H9 (cell line): ENCODE measurements around the gene CALR3. TPM values are rescaled to one million over a fixed set of nuclear protein-coding genes. Genes with fewer than 3 reads are reported as not detected.

Source experiments
- DNase-seq: peaks from one replicate; pipeline ENCODE4 v3.0.0-alpha.2; 2017
- H2AFZ ChIP-seq: one replicate; pipeline ENCODE4 v1.6.1; 2013; ENCODE audit warnings: mild to moderate bottlenecking, low read length, control low read depth, moderate library complexity
- H2AK5ac ChIP-seq: 2 replicates; pipeline ENCODE4 v1.6.1; 2013; ENCODE audit warnings: low read length, control low read depth, mixed read lengths; ENCODE audit not compliant: insufficient read length
- H2BK120ac ChIP-seq: one replicate; pipeline ENCODE4 v1.6.1; 2013; ENCODE audit warnings: low read depth, mild to moderate bottlenecking, low read length, control low read depth, inconsistent platforms; ENCODE audit not compliant: poor library complexity, severe bottlenecking
- H2BK12ac ChIP-seq: 2 replicates; pipeline ENCODE4 v1.6.1; 2013; ENCODE audit warnings: low read length, control low read depth, mixed read lengths, low read depth; ENCODE audit not compliant: insufficient read length
- H2BK15ac ChIP-seq: 2 replicates; pipeline ENCODE4 v1.6.1; 2013; ENCODE audit warnings: low read depth, low read length, control low read depth
- H2BK20ac ChIP-seq: one replicate; pipeline ENCODE4 v1.6.1; 2013; ENCODE audit warnings: low read depth, mild to moderate bottlenecking, low read length, control low read depth, inconsistent platforms; ENCODE audit not compliant: poor library complexity, severe bottlenecking
- H2BK5ac ChIP-seq: 2 replicates; pipeline ENCODE4 v1.6.1; 2013; ENCODE audit warnings: low read length, control low read depth, mixed read lengths; ENCODE audit not compliant: insufficient read length
- H3K14ac ChIP-seq: 2 replicates; pipeline ENCODE4 v1.6.1; 2013; ENCODE audit warnings: low read length, control low read depth; ENCODE audit not compliant: insufficient read depth
- H3K18ac ChIP-seq: 2 replicates; pipeline ENCODE4 v1.6.1; 2013; ENCODE audit warnings: low read depth, mild to moderate bottlenecking, mixed read lengths, low read length, control low read depth; ENCODE audit not compliant: insufficient read length
- H3K23ac ChIP-seq: 2 replicates; pipeline ENCODE4 v1.6.1; 2013; ENCODE audit warnings: low read length, control low read depth, mixed read lengths, low read depth; ENCODE audit not compliant: insufficient read length
- H3K23me2 ChIP-seq: 2 replicates; pipeline ENCODE4 v1.6.1; 2013; ENCODE audit warnings: low read depth, mild to moderate bottlenecking, mixed read lengths, low read length, control low read depth; ENCODE audit not compliant: insufficient read length, poor library complexity, severe bottlenecking
- H3K27ac ChIP-seq: 2 replicates; pipeline ENCODE4 v1.5.1; 2013; ENCODE audit warnings: low read length, control low read depth, mixed read lengths, low read depth; ENCODE audit not compliant: insufficient read length
- H3K27me3 ChIP-seq: 2 replicates; pipeline ENCODE4 v1.6.1; 2013; ENCODE audit warnings: low read length, control low read depth, inconsistent platforms; ENCODE audit not compliant: insufficient read depth
- H3K4ac ChIP-seq: 2 replicates; pipeline ENCODE4 v1.6.1; 2013; ENCODE audit warnings: low read depth, mild to moderate bottlenecking, control low read depth, inconsistent platforms, low read length, moderate library complexity
- H3K4me1 ChIP-seq: 2 replicates; pipeline ENCODE4 v1.6.1; 2013; ENCODE audit warnings: low read length, control low read depth, inconsistent platforms; ENCODE audit not compliant: insufficient read depth
- H3K4me2 ChIP-seq: 2 replicates; pipeline ENCODE4 v1.6.1; 2013; ENCODE audit warnings: low read length, control low read depth, mixed read lengths; ENCODE audit not compliant: insufficient read length, insufficient read depth
- H3K56ac ChIP-seq: 2 replicates; pipeline ENCODE4 v1.6.1; 2013; ENCODE audit warnings: low read depth, mild to moderate bottlenecking, mixed read lengths, low read length, control low read depth; ENCODE audit not compliant: insufficient read length
- H3K79me1 ChIP-seq: 2 replicates; pipeline ENCODE4 v1.6.1; 2013; ENCODE audit warnings: low read depth, mild to moderate bottlenecking, moderate library complexity, low read length, control low read depth, inconsistent platforms; ENCODE audit not compliant: insufficient read depth, poor library complexity, severe bottlenecking
- H3K79me2 ChIP-seq: 2 replicates; pipeline ENCODE4 v1.6.1; 2013; ENCODE audit warnings: low read length, control low read depth, inconsistent platforms; ENCODE audit not compliant: insufficient read depth
- H3K9ac ChIP-seq: 2 replicates; pipeline ENCODE4 v1.6.1; 2013; ENCODE audit warnings: low read length, control low read depth, mixed read lengths; ENCODE audit not compliant: insufficient read length; ENCODE audit errors: extremely low read depth
- H3K9me3 ChIP-seq: one replicate; pipeline ENCODE4 v1.6.1; 2013; ENCODE audit warnings: low read depth, low read length, inconsistent platforms; ENCODE audit not compliant: control insufficient read depth
- H3T11ph ChIP-seq: one replicate; pipeline ENCODE4 v1.6.1; 2013; ENCODE audit warnings: mild to moderate bottlenecking, low read length, control low read depth, inconsistent platforms
- H4K20me1 ChIP-seq: one replicate; pipeline ENCODE4 v1.6.1; 2013; ENCODE audit not compliant: control insufficient read depth, insufficient read length, insufficient read depth
- H4K5ac ChIP-seq: 2 replicates; pipeline ENCODE4 v1.6.1; 2013; ENCODE audit warnings: low read depth, mild to moderate bottlenecking, mixed read lengths, low read length, control low read depth; ENCODE audit not compliant: insufficient read length
- H4K8ac ChIP-seq: replicated peaks from 2 replicates; pipeline ENCODE4 v1.6.1; 2013; ENCODE audit warnings: low read length, control low read depth, mixed read lengths, low read depth; ENCODE audit not compliant: insufficient read length
- H4K91ac ChIP-seq: 2 replicates; pipeline ENCODE4 v1.6.1; 2013; ENCODE audit warnings: low read depth, mild to moderate bottlenecking, moderate library complexity, mixed read lengths, low read length, control low read depth; ENCODE audit not compliant: insufficient read length
- H3K27ac Mint-ChIP-seq, 3 experiments: 2 replicates in 2 of 3; 3 replicates in 1 of 3; pipeline ENCODE4 v1.8.0; 2020 to 2021; ENCODE audit warnings: mixed read lengths in 3 of 3, mild to moderate bottlenecking in 1 of 3, moderate library complexity in 1 of 3
- H3K27me3 Mint-ChIP-seq: 2 replicates; pipeline ENCODE4 v1.8.0; 2021; ENCODE audit warnings: low read depth, mild to moderate bottlenecking, moderate library complexity, mixed read lengths
- H3K36me3 Mint-ChIP-seq, 3 experiments: 2 replicates in 2 of 3; 3 replicates in 1 of 3; pipeline ENCODE4 v1.8.0; 2020 to 2021; ENCODE audit warnings: low read depth in 3 of 3, mixed read lengths in 3 of 3; ENCODE audit not compliant: insufficient read depth in 1 of 3
- H3K4me1 Mint-ChIP-seq, 2 experiments: 2 replicates each; pipeline ENCODE4 v1.8.0; 2020; ENCODE audit warnings: mixed read lengths in 2 of 2
- H3K4me3 Mint-ChIP-seq, 2 experiments: 2 replicates in 1 of 2; 3 replicates in 1 of 2; pipeline ENCODE4 v1.8.0; 2020 to 2021; ENCODE audit warnings: mild to moderate bottlenecking in 2 of 2, mixed read lengths in 2 of 2, moderate library complexity in 1 of 2
- H3K9me3 Mint-ChIP-seq, 2 experiments: 2 replicates in 1 of 2; 3 replicates in 1 of 2; pipeline ENCODE4 v1.8.0; 2020; ENCODE audit warnings: mild to moderate bottlenecking in 2 of 2, mixed read lengths in 2 of 2, moderate library complexity in 1 of 2
- WGBS: extraction: QIAGEN DNeasy Blood & Tissue Kit; methylation state at CpG from one replicate; pipeline ENCODE4 v1.1.7; 2013; ENCODE audit warnings: missing lambda C conversion rate, low lambda C conversion rate, mixed read lengths; ENCODE audit not compliant: insufficient read length; ENCODE audit errors: extremely low coverage; 5-methylcytosine and 5-hydroxymethylcytosine counted together
- total RNA-seq: library from RNA; stranded (reverse); gene quantifications from 2 replicates; pipeline ENCODE4 v1.2.1, GENCODE V29; 2021
- TF ChIP-seq, protein P1 (sequence below): fragments of 200-600 bp; sonication (generic); conservative IDR thresholded peaks from 3 replicates; pipeline ENCODE4 v1.8.0; 2021; ENCODE audit warnings: antibody characterized with exemption, mild to moderate bottlenecking

The CALR3 gene
- total RNA-seq, 1 experiment from 2014 or later, result 0.44 TPM

DNA sequence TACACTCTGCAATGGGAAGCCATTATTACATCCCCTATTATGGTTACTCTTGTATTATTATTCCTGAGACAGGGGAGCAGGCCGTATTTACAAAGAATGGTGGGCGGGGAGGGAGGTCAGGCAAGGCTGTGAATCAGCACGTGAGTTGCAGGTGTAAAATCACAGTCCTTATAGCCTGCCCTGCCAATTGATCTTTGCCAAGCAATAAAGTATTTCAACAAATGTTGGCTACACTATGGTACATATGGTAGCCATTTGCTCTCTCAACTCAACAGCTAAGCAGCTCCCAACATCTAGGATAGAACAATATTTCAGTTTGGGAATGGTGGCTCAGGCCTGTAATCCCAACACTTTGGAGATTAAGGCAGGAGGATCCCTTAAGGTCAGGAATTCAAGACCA is 36.3 kb downstream of the CALR3 start:
- H3K18ac ChIP-seq, result no peak overlapping the region
- H4K20me1 ChIP-seq, result peaks cover 2% of the 10 kb centered on the region
- H3K23me2 ChIP-seq, result no peaks in the 10 kb centered on the region
- no peak overlapping the region for H4K5ac ChIP-seq
- H3K27ac ChIP-seq, result no peak overlapping the region
- H2AK5ac ChIP-seq, result no peak overlapping the region
- DNase-seq, result no peak
- H3K79me2 ChIP-seq, result peaks cover 36% of the 10 kb centered on the region; the same call in 1 of the 2 replicates
- Mint-ChIP-seq H3K9me3 (no peaks in the 10 kb centered on the region), H3K27me3 (no peaks in the 10 kb centered on the region), H3K4me1 (peaks cover 34 to 46% of the 10 kb centered on the region in 2 experiments), H3K36me3 (no peaks in the 10 kb centered on the region; a peak in 2 of 7 replicates), H3K27ac (no peak overlapping the region), H3K4me3 (no peak overlapping the region; a peak in 1 of 5 replicates)
- no peak overlapping the region for H2BK15ac ChIP-seq
- H2BK5ac ChIP-seq, result no peak overlapping the region
- TF ChIP-seq, protein P1, sequence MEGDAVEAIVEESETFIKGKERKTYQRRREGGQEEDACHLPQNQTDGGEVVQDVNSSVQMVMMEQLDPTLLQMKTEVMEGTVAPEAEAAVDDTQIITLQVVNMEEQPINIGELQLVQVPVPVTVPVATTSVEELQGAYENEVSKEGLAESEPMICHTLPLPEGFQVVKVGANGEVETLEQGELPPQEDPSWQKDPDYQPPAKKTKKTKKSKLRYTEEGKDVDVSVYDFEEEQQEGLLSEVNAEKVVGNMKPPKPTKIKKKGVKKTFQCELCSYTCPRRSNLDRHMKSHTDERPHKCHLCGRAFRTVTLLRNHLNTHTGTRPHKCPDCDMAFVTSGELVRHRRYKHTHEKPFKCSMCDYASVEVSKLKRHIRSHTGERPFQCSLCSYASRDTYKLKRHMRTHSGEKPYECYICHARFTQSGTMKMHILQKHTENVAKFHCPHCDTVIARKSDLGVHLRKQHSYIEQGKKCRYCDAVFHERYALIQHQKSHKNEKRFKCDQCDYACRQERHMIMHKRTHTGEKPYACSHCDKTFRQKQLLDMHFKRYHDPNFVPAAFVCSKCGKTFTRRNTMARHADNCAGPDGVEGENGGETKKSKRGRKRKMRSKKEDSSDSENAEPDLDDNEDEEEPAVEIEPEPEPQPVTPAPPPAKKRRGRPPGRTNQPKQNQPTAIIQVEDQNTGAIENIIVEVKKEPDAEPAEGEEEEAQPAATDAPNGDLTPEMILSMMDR, result no peak
- no peak overlapping the region for H2AFZ ChIP-seq
- no peaks in the 10 kb centered on the region for H3K79me1 ChIP-seq
- no peak overlapping the region for H3K4me2 ChIP-seq
- H4K8ac ChIP-seq, result no peak overlapping the region
- WGBS, result no CpG with 5 or more reads among the region's 3 CpGs
- no peak overlapping the region for H2BK20ac ChIP-seq
- peaks cover 12% of the 10 kb centered on the region; the same call in 1 of the 2 replicates for H3K4me1 ChIP-seq
- no peaks in the 10 kb centered on the region for H3K27me3 ChIP-seq
- H3K9me3 ChIP-seq, result no peaks in the 10 kb centered on the region
- no peak overlapping the region for H4K91ac ChIP-seq
- H2BK120ac ChIP-seq, result no peak overlapping the region
- H3K9ac ChIP-seq, result no peak overlapping the region
- H3K23ac ChIP-seq, result no peak overlapping the region
- no peak overlapping the region for H3K4ac ChIP-seq
- no peak overlapping the region for H3K14ac ChIP-seq
- H3T11ph ChIP-seq, result no peak overlapping the region
- no peak overlapping the region for H2BK12ac ChIP-seq
- H3K56ac ChIP-seq, result no peak overlapping the region
